NT2/D1 (cell line): ENCODE results near the gene USH2A.

ENCODE experiments used
- YY1 ChIP-seq: IDR thresholded peaks from 2 replicates; pipeline ENCODE4 v1.6.1; 2011; ENCODE audit not compliant: insufficient read length, insufficient read depth
- ZNF274 ChIP-seq: IDR thresholded peaks from 2 replicates; pipeline ENCODE4 v1.6.1; 2011; ENCODE audit warnings: mild to moderate bottlenecking, low read depth, low read length

DNA sequence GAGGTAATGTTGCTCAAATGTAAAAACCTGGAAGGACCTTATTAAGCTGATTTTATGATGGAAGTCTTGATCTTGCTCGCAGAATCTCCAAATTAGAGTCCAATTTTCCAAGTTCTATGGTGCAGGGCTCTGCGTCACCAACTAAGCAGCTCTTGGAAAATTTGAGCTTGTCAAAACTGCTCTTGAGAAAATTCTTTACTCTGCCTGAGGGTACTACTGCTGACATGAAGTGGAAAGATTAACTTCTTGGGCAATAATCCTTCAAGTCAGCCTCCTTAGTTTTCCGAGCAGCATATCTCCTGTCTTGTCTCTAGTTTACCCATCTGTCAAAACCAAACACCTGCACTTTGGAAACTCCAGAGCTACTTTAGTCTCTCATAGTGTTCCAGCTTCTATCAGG, 562.4 kb downstream of the USH2A start:
- TF ChIP-seq ZNF274 (no peak), YY1 (no peak)
